ENCODE results near the gene MPP4.
"Not testable (repeated sequence)": the region's sequence is repeated elsewhere in the genome, so short reads cannot be mapped to it uniquely, and the experiment has no call there.

The MPP4 gene

GRCh38 chr2:201675454-201675853 is 23.0 kb downstream of the MPP4 start:
- TF ChIP-seq, protein P1, sequence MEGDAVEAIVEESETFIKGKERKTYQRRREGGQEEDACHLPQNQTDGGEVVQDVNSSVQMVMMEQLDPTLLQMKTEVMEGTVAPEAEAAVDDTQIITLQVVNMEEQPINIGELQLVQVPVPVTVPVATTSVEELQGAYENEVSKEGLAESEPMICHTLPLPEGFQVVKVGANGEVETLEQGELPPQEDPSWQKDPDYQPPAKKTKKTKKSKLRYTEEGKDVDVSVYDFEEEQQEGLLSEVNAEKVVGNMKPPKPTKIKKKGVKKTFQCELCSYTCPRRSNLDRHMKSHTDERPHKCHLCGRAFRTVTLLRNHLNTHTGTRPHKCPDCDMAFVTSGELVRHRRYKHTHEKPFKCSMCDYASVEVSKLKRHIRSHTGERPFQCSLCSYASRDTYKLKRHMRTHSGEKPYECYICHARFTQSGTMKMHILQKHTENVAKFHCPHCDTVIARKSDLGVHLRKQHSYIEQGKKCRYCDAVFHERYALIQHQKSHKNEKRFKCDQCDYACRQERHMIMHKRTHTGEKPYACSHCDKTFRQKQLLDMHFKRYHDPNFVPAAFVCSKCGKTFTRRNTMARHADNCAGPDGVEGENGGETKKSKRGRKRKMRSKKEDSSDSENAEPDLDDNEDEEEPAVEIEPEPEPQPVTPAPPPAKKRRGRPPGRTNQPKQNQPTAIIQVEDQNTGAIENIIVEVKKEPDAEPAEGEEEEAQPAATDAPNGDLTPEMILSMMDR (IDR thresholded peaks at IDR 0.05; ENCODE audit: low read depth, low read length) = no peak
- DNase-seq (ENCODE audit: low read depth in 2 of 2) = no peak
- no peak overlapping the region for H3K4me3 ChIP-seq (replicated peaks in 1 of 2; ENCODE audit: low read depth in 2 of 2, low read length in 2 of 2)

DNA sequence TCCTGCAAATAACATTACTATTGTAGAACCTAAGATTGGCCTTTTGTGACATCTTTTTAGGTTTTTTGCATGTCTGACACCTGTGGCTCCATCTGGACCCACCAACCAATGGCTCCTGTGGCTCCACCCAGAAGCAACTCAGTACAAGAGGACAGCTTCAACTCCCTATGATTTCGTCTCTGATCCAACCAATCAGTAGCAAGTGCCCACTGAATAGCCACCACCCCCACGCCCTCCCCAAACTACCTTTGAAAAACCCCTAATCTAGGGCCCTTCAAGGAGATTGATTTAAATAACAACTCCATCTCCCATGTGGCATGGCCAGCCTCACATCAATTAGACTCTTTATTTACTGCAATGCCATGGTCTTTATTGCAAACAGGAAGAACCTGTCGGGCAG is 23.6 kb downstream of the MPP4 start:
- no peak overlapping the region for H3K4me3 ChIP-seq (replicated peaks in 1 of 2; ENCODE audit: low read depth in 2 of 2, low read length in 2 of 2)
- DNase-seq (ENCODE audit: low read depth in 2 of 2) = no peak
- TF ChIP-seq, protein P1 (IDR thresholded peaks at IDR 0.05; ENCODE audit: low read depth, low read length) = no peak

- TF ChIP-seq, protein P1 (IDR thresholded peaks at IDR 0.05; ENCODE audit: low read depth, low read length) = no peak
- no peak overlapping the region for H3K4me3 ChIP-seq (replicated peaks in 1 of 2; ENCODE audit: low read depth in 2 of 2, low read length in 2 of 2)
- no peak for DNase-seq (ENCODE audit: low read depth in 2 of 2)
Observed at GRCh38 chr2:201674298-201674697, 24.1 kb downstream of the MPP4 start.

- TF ChIP-seq, protein P1 (IDR thresholded peaks at IDR 0.05; ENCODE audit: low read depth, low read length) = no peak
- H3K4me3 ChIP-seq (replicated peaks in 1 of 2; ENCODE audit: low read depth in 2 of 2, low read length in 2 of 2) = no peak overlapping the region
- no peak for DNase-seq (ENCODE audit: low read depth in 2 of 2)
Observed at GRCh38 chr2:201673546-201673945, 24.9 kb downstream of the MPP4 start.

GRCh38 chr2:201671205-201671604 is 27.2 kb downstream of the MPP4 start:
- not testable (repeated sequence) for H3K4me3 ChIP-seq (replicated peaks in 1 of 2; ENCODE audit: low read depth in 2 of 2, low read length in 2 of 2); DNase-seq (ENCODE audit: low read depth in 2 of 2)

- TF ChIP-seq, protein P1 (IDR thresholded peaks at IDR 0.05; ENCODE audit: low read depth, low read length) = no peak
- no peak for DNase-seq (ENCODE audit: low read depth in 2 of 2)
- H3K4me3 ChIP-seq (replicated peaks in 1 of 2; ENCODE audit: low read depth in 2 of 2, low read length in 2 of 2) = no peak overlapping the region
Observed at GRCh38 chr2:201669865-201670264, 28.6 kb downstream of the MPP4 start.

DNA sequence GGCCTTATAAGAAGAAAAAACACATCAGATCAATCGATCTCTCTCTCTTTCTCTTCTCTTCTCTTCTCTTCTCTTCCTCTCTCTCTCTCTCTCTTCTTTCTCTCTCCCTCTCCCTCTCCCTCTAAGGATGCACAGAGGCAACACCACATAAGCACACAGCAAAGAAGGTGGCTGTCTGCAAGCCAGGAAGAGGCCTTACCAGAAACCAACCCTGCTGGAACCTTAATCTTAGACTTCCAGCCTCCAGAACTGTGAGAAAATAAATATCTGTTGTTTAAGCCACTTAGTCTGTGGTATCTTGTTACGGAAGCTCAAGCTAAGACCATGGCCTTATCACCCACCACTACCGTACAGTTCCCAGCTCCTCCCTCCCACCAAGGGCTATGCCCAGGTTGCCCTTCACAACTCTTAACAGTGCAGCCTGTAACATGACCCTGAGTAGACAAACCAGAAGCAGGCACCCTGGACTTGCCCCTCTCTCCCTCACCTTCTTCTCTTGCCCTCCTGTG is 30.0 kb downstream of the MPP4 start:
- no peak overlapping the region for H3K4me3 ChIP-seq (replicated peaks in 1 of 2; ENCODE audit: low read depth in 2 of 2, low read length in 2 of 2)
- TF ChIP-seq, protein P1 (IDR thresholded peaks at IDR 0.05; ENCODE audit: low read depth, low read length) = no peak
- DNase-seq (ENCODE audit: low read depth in 2 of 2) = no peak

Data from cardiac fibroblast (primary cell).